Endothelial cell (in vitro differentiated cells): ENCODE results near the gene PET100. TPM values are rescaled to one million over a fixed set of nuclear protein-coding genes. Genes with fewer than 3 reads are reported as not detected.

ENCODE experiments used
- DNase-seq: peaks from one replicate; pipeline ENCODE4 v3.0.0; 2021; ENCODE audit warnings: low spot score
- H3K27ac Mint-ChIP-seq: one replicate; pipeline ENCODE4 v1.8.0; 2021; ENCODE audit warnings: mixed read lengths, inconsistent platforms; ENCODE audit not compliant: unreplicated experiment
- H3K27me3 Mint-ChIP-seq: one replicate; pipeline ENCODE4 v1.8.0; 2021; ENCODE audit warnings: mild to moderate bottlenecking, moderate library complexity, mixed read lengths, inconsistent platforms; ENCODE audit not compliant: unreplicated experiment
- H3K36me3 Mint-ChIP-seq: one replicate; pipeline ENCODE4 v1.8.0; 2021; ENCODE audit warnings: mild to moderate bottlenecking, low read depth, mixed read lengths, inconsistent platforms; ENCODE audit not compliant: unreplicated experiment
- H3K4me1 Mint-ChIP-seq: one replicate; pipeline ENCODE4 v1.8.0; 2021; ENCODE audit warnings: mild to moderate bottlenecking, mixed read lengths, inconsistent platforms; ENCODE audit not compliant: unreplicated experiment
- H3K4me3 Mint-ChIP-seq: one replicate; pipeline ENCODE4 v1.8.0; 2021; ENCODE audit warnings: mild to moderate bottlenecking, mixed read lengths, inconsistent platforms; ENCODE audit not compliant: unreplicated experiment
- H3K9me3 Mint-ChIP-seq: one replicate; pipeline ENCODE4 v1.8.0; 2021; ENCODE audit warnings: mixed read lengths, inconsistent platforms; ENCODE audit not compliant: unreplicated experiment
- total RNA-seq: library from RNA; stranded (reverse); fragmentation: NEBNext Ultra II Directional; extraction: Animal tissue kit (Norgen Biotek cat#: 25700); gene quantifications from one replicate; pipeline ENCODE4 v1.2.1, GENCODE V29; 2021; ENCODE audit not compliant: unreplicated experiment
- TF ChIP-seq, protein P1 (sequence below): fragments of 200-600 bp; sonication (generic); IDR thresholded peaks from one replicate; pipeline ENCODE4 v1.5.0; 2021; ENCODE audit warnings: antibody characterized with exemption; ENCODE audit not compliant: unreplicated experiment

The PET100 gene
- total RNA-seq, 1 donor from 2014 or later: 122 TPM

DNA sequence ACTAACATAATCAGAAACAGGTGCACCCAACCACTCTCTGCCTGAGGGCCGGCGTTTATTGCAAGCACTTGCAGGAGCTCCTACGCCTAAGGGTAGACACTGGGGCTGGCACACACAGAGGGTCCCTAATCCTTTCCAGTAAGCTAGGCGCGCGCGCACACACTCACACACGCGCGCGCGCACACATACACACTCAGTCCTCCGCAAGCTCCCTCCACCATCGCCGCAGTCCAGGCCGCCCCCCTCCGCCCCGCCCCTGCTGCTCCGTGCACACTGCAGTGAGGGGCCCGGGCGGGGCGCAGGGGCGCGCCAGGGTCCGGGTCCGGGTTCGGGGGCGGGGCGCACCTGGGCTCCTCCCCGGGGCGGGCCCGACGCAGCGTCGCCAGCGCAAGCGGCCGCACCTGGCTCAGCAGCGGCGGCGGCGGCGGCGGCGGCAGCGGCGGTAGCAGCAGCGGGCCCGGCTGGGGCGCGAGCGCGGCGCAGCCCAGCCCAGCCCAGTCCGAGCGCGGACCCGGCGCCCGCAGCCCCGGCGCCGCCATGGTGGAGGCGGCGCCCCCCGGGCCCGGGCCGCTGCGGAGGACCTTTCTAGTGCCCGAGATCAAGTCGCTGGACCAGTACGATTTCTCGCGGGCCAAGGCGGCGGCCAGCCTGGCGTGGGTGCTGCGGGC lies 34.0 kb upstream of the PET100 start, which contains the start of gene CAMSAP3:
Gene CAMSAP3, plus strand, starts transcription at position 398 of the 668 bp plus-strand sequence. Its CDS starts 140 bp downstream, at position 538.
- H3K36me3 Mint-ChIP-seq: peaks cover 4% of the 10 kb centered on the region
- DNase-seq: peak; percentile 42
- H3K9me3 Mint-ChIP-seq: no peaks in the 10 kb centered on the region

DNA sequence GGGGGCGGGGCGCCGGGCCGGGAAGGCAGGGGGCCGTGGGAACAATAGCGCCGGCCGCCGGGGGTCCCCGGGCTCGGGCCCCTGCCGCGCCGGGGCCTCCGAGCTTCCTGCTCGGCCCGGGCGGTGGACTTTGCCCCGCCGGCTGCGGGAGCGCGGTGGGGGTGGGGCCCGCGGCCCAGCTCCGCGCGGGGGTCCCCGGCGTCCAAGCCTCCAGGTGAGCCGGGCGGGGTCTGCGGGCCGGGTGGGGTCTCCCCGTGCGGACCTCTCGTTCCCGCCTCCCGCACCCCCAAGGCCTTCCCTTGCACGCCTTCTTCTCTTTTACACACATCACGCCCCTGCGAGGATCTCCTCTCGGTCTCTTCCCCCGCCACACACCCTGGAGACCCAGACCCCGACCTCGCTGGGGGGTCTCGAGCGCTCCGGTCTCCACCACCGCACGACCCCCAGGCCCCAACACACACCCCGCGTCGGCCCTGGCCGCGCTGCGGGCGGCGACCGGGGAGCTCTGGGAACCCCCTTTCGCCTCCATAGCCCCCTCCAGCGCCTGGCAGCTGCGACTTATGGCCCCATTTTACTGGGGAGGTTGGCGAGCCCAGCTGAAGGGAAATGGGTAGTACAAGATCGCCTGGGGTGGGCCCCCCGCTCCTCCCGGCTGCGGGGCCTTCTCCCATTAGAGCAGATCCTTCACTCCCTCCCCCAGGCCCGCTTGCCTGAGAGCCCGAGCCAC lies 33.2 kb upstream of the PET100 start:
- Mint-ChIP-seq H3K27ac (no peak overlapping the region), H3K9me3 (no peaks in the 10 kb centered on the region), H3K27me3 (peaks cover 7% of the 10 kb centered on the region), H3K36me3 (peaks cover 4% of the 10 kb centered on the region), H3K4me1 (peaks cover 3% of the 10 kb centered on the region), H3K4me3 (no peak overlapping the region)
- DNase-seq: no peak
- TF ChIP-seq, protein P1, sequence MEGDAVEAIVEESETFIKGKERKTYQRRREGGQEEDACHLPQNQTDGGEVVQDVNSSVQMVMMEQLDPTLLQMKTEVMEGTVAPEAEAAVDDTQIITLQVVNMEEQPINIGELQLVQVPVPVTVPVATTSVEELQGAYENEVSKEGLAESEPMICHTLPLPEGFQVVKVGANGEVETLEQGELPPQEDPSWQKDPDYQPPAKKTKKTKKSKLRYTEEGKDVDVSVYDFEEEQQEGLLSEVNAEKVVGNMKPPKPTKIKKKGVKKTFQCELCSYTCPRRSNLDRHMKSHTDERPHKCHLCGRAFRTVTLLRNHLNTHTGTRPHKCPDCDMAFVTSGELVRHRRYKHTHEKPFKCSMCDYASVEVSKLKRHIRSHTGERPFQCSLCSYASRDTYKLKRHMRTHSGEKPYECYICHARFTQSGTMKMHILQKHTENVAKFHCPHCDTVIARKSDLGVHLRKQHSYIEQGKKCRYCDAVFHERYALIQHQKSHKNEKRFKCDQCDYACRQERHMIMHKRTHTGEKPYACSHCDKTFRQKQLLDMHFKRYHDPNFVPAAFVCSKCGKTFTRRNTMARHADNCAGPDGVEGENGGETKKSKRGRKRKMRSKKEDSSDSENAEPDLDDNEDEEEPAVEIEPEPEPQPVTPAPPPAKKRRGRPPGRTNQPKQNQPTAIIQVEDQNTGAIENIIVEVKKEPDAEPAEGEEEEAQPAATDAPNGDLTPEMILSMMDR: no peak

More for the DNA sequence above, 34.0 kb upstream of the PET100 start, which contains the start of gene CAMSAP3:
- H3K27ac Mint-ChIP-seq: peak within 1 kb of the TSS; percentile 53
- H3K4me3 Mint-ChIP-seq: peak within 1 kb of the TSS; percentile 90
- H3K4me1 Mint-ChIP-seq: peaks cover 3% of the 10 kb centered on the region
- peaks cover 7% of the 10 kb centered on the region for H3K27me3 Mint-ChIP-seq
- TF ChIP-seq, protein P1: no peak

DNA sequence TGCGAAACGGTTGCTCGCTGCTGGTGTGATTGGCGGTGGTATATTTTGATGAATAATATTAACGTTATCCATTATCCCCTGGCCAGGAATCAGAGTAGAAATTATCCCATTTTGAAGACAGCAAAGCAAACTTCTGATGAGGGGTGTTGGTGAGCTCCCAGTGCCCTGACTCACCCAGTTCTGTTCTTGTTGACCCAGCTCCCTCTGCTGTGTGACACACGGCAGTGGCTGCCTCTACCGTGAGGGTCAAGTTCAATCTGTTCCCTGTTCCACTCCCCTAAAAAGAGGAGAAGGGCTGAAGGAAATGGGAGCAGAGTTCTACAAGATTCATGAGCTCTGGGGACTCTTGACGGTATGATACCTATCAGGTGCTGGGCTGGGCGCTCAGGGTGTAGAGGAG lies 31.9 kb upstream of the PET100 start:
- Mint-ChIP-seq H3K27ac (no peak overlapping the region), H3K4me1 (peaks cover 3% of the 10 kb centered on the region), H3K27me3 (peaks cover 7% of the 10 kb centered on the region), H3K9me3 (no peaks in the 10 kb centered on the region), H3K36me3 (peaks cover 4% of the 10 kb centered on the region), H3K4me3 (no peak overlapping the region)
- no peak for DNase-seq
- TF ChIP-seq, protein P1: no peak

DNA sequence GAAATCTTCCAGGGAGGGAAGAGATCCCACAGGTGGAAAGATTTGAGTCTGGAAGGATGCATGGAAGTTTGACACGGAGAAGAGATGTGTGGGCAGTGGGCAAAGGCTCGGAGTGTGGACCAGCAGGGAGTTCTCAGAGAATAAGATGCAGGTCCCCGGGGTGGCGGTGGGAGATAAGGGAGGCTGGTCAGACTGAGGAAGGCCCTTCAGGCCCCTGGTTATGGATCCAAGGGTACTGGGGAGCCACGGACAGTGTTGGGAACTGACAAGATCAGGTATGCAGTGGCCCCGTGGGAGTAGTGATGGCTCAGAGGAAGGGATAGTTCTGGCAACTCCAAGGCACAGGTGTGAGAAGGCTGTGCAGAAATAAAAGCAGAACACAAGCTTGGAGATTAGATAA lies 31.4 kb upstream of the PET100 start:
- TF ChIP-seq, protein P1: no peak
- Mint-ChIP-seq H3K4me1 (peaks cover 3% of the 10 kb centered on the region), H3K36me3 (peaks cover 4% of the 10 kb centered on the region), H3K27me3 (peaks cover 7% of the 10 kb centered on the region), H3K9me3 (no peaks in the 10 kb centered on the region), H3K27ac (no peak overlapping the region), H3K4me3 (no peak overlapping the region)
- DNase-seq: no peak

DNA sequence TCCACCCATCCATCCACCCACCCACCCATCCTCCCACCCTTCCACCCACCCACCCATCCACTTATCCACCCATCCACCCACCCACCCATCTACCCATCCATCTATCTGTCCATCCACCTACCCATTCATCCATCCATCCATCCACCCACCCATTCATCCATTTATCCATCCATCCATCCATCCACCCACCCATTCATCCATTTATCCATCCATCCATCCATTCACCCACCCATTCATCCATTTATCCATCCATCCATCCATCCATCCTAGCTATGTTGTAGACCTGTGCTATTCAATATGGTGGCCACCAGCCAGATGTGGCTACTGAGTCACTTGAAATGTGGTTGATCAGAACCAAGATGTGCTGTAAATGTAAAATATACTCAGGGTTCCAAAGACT lies 28.9 kb upstream of the PET100 start:
- Mint-ChIP-seq H3K9me3 (no peaks in the 10 kb centered on the region), H3K4me3 (peak overlapping the region; percentile 25), H3K27me3 (peaks cover 4% of the 10 kb centered on the region), H3K4me1 (no peaks in the 10 kb centered on the region), H3K36me3 (peaks cover 3% of the 10 kb centered on the region), H3K27ac (no peak overlapping the region)
- no peak for DNase-seq
- TF ChIP-seq, protein P1: no peak
